Measurements from ENCODE around the gene SEC22B.
"Not testable (repeated sequence)": the region's sequence is repeated elsewhere in the genome, so short reads cannot be mapped to it uniquely, and the experiment has no call there.

Gene SEC22B

GRCh38 chr1:120116094-120116493 is 60.2 kb downstream of the SEC22B start:
- DNase-seq (ENCODE audit: low read depth in 2 of 2) = not testable (repeated sequence)

DNA sequence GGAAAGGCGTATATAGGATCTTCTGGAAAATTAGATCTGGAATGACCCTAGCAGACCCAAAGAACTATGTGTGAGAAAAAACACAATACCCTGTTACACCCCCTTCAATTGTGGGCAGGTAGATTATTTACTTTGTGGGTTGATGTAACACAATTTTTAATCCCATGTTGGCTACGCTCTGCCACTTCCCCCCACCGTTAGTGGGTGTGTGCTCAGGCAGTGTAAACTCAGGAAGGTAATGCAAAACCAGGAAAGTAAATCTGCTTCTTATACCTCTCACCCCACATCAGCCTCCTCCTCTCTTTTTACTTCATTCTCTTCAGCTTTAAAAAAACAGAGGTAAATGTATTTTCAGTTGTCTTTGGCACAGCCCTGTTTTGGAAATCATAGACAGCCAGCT is 63.2 kb downstream of the SEC22B start:
- not testable (repeated sequence) for DNase-seq (ENCODE audit: low read depth in 2 of 2)

DNA sequence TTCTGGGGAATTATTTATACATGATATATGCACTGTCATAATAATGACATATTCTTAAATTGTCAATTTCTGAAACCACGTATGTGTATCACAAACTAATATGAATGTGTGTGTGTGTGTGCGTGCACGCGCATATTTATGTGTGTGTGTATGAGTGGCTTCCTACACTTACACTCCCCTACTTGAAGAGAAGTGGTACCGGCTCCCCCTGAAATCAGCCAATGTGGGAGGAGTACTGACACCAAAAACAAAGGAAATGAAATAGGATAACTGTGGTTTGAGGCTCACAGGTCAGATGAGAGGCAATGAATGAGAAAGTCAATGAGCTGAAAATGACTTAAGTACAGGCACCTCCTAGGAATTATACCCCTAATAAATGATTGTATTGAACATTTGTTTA is 64.1 kb downstream of the SEC22B start:
- DNase-seq (ENCODE audit: low read depth in 2 of 2) = not testable (repeated sequence)

DNA sequence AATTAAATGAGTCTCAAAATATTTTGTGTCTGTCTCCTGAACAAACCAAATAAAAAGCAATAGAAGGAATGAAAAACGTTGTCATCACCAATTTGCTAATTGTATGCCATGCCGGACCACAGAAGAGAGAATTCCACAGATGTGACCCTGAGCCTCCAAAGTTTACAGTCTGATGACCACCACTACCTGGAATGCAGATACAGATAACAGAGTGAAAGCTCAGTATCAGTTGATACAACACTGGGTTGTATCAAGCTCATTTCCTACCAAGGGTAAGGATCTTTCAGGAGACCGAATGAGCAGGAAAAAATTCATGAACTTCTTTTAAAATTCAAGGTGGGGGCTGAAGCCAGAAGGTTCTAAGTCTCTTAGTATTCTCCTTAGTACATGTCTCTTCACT is 64.5 kb downstream of the SEC22B start:
- DNase-seq (ENCODE audit: low read depth in 2 of 2) = not testable (repeated sequence)

- DNase-seq (ENCODE audit: low read depth in 2 of 2) = not testable (repeated sequence)
Measured at GRCh38 chr1:120111008-120111407, 65.3 kb downstream of the SEC22B start.

DNA sequence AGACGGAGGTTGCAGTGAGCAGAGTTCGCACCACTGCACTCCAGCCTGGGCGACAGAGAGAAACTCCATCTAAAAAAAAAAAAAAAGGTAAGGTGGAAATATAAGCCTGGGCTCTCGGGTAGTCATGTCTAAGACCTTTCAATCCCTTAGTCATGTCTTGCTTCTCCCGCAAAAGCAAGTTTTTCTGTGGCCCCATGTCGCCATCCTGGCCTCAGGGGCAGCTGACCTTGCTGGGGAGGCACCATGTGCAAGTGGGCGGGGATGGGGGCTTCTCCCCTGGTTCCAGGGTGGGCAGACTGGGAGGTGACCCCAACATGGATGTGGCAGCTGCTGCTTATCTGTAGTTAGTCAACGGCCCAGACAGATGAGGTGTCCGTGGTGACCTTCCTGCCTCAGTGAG is 66.7 kb downstream of the SEC22B start:
- DNase-seq (ENCODE audit: low read depth in 2 of 2) = not testable (repeated sequence)

DNA sequence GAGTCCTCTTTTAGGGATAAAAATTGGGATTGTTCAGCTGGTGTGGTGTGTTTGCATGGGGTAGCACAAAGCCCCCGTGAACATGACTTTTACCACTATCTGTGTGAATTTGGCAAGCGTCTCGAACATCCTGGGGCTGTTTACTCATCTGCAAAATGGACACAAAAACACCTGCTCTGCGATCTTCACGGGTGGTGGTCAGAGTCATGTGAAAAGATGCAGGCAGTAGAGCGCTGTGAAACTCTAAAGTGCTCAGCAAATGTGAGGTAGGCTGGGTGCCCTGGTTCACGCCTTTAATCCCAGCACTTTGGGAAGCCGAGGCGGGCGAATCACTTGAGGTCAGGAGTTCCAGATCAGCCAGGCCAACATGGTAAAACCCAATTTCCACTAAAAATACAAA is 67.1 kb downstream of the SEC22B start:
- not testable (repeated sequence) for DNase-seq (ENCODE audit: low read depth in 2 of 2)

DNA sequence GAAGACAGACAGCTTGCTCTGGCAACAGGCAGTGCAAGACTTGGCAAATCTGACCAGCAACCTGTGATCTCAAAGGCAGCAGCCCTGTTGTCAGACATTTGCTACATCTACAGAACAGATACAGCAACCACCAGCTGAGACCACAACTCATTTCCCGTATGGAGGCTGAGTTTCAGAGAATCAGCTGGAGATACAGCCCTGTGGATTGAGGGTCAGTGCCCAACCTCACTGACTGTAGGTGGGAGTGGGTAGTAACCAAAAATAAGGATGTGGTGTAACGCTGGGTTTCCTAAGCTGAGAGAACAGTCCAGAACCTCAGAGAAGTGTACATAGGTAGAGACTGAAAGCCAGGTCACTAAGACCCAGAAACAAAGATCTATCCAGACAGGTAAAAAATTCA is 71.0 kb downstream of the SEC22B start:
- not testable (repeated sequence) for DNase-seq (ENCODE audit: low read depth in 2 of 2)

GRCh38 chr1:120103768-120104167 is 72.6 kb downstream of the SEC22B start:
- DNase-seq (ENCODE audit: low read depth in 2 of 2) = not testable (repeated sequence)

DNA sequence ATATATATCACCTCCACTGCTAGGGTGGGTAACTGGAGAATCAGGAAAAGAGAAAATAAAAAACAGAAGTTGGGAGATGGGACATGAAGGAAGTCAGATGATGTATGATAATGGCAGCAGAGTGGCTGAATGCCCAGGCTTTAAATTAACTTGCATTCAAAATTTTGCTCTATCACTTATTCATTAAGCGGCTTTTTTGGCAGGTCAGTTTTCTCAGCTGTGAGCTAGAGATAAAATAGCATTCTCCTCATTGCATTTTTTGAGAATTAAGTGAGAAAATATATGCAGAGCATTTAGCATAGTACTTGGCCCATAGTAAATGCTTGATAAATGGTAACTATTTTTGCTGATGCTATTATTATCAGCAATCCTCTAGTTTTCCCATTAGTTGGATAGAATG is 74.7 kb downstream of the SEC22B start:
- DNase-seq (ENCODE audit: low read depth in 2 of 2) = not testable (repeated sequence)
